ENCODE results near the gene PPCDC. TPM values are rescaled to one million over a fixed set of nuclear protein-coding genes. Genes with fewer than 3 reads are reported as not detected.
A peak's percentile ranks its signal among the peaks of the same experiment; 100 is the strongest.

PPCDC gene
- total RNA-seq, 5 donors from 2014 or later (not counting 1 experiment from before 2014, with no cell fraction given): 9.3 to 14.3 (median 11.8) TPM

DNA sequence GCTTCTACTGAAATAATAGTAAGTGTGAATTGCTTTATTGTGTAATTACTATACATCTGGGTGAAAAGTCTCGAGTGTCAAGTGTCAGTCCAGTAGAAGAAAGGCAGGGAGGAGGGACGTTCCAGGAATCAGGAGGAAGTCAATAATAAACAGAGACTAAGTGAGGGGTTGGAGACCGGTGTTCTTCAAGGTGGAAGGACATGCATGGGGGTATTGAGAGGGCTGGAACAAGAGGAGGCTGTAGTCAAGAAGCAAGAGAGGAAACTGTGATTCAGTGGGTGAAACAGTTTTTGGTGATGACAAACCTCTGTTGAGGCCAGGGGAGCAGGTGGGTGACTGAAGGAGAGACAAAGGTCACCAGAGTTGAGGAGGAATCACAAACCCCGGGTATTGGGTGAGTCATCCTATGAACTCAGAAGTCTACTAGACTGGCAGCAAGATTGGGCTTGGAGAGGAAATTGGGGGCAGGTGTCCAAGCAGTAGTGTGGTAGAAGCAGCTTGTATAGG, 39.6 kb upstream of the PPCDC start:
- Mint-ChIP-seq H3K4me1 (peaks cover 0 to 5% (median 5%) of the 10 kb centered on the region in 3 donors), H3K27ac (no peak overlapping the region), H3K27me3 (peaks cover 15 to 22% of the 10 kb centered on the region in 2 donors), H3K36me3 (no peaks in the 10 kb centered on the region), H3K9me3 (no peaks in the 10 kb centered on the region), H3K4me3 (no peak overlapping the region)
- Histone ChIP-seq H3K27ac (ENCODE audit: low read length) (no peak overlapping the region), H3K9me3 (no peaks in the 10 kb centered on the region), H3K27me3 (replicated peaks in 1 of 2; ENCODE audit: control insufficient read depth in 2 of 2, extremely low read depth in 1 of 2, insufficient read depth in 2 of 2, low read length in 1 of 2) (peaks cover 0 to 18% of the 10 kb centered on the region in 2 experiments), H3K36me3 (ENCODE audit: control insufficient read depth in 2 of 2, extremely low read depth in 1 of 2, insufficient read depth in 1 of 2, low read length in 1 of 2) (no peaks in the 10 kb centered on the region), H3K4me1 (ENCODE audit: control insufficient read depth in 1 of 2, extremely low read depth in 1 of 2, insufficient read depth in 2 of 2, low read length in 2 of 2) (no peaks in the 10 kb centered on the region), H3K4me3 (ENCODE audit: control insufficient read depth in 1 of 2, extremely low read depth in 1 of 2, low read length in 1 of 2) (no peak overlapping the region)
- CTCF ChIA-PET: interaction anchor here in 1 of 2 donors (0.7 kb wide), 1 partner anchor 73 kb away, joined by 4 read pairs; no protein-coding TSS in a partner anchor
- 14% methylated on average over 4 of the region's 4 CpGs for WGBS (ENCODE audit: insufficient coverage)
- POLR2A ChIA-PET: no interaction called here
- ATAC-seq (replicated peaks in 1 of 4) (no peak), DNase-seq (no peak)

DNA sequence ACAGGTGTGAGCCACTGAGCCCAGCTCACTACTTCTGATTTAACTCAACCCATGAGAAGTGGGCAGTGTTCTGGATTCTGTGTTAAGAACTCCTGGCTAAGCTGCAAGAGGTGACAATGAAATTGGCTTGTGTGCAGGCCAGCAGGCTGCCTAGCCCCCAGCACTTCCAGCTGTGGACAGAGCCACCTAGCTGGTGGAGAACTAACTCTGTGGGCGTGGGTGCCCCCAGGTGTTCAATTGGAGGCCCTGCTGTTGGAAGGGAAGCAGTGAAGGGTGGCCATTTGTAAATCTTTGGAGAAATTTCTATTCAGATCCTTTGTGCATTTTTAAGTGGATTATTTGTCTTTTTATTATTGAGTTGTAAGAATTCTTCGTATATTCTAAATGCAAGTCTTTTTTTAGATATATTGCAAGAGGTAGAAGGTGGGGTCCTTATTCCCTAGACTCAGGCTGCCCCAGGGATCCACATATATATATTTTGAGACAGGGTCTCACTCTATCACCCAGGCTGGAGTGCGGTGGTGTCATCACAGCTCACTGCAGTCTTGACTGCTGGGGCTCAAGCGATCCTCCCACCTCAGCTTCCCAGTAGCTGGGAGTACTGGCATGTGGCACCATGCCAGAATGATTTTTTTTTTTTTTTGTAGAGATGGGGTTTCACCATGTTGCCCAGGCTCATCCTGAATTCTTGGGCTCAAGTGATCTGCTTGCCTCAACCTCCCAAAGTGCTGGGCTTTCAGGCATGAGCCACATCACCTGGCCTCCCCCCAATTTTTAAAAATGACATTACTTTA, 35.2 kb upstream of the PPCDC start:
- Mint-ChIP-seq H3K27ac (no peak overlapping the region), H3K4me3 (no peak overlapping the region)

DNA sequence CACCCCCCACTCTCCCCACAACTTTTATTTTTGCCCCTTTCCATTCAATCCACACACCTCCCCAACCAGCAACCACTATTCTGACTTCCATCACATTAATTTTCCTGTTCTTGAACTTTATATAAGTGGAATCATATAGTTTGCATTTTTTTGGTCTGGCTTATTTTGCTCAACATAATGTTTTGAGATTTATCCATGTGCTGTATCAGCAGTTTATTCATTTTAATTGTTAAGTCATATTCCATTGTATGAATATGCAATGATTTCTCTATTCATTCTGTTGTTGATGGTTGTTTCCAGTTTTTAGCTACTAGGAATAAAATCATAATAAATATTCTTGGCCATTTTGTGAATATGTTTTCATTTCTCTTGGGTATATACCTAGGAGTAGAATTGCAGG, 33.9 kb upstream of the PPCDC start:
- Mint-ChIP-seq H3K9me3 (no peaks in the 10 kb centered on the region), H3K4me1 (peaks cover 0 to 2% (median 0%) of the 10 kb centered on the region in 3 donors), H3K36me3 (no peaks in the 10 kb centered on the region), H3K4me3 (no peak overlapping the region), H3K27me3 (peaks cover 10 to 12% of the 10 kb centered on the region in 2 donors), H3K27ac (no peak overlapping the region)
- H3K36me3 ChIP-seq (ENCODE audit: control insufficient read depth in 2 of 2, extremely low read depth in 1 of 2, insufficient read depth in 1 of 2, low read length in 1 of 2): no peaks in the 10 kb centered on the region
- H3K9me3 ChIP-seq: no peaks in the 10 kb centered on the region
- no peaks in the 10 kb centered on the region for H3K4me1 ChIP-seq (ENCODE audit: control insufficient read depth in 1 of 2, extremely low read depth in 1 of 2, insufficient read depth in 2 of 2, low read length in 2 of 2)
- H3K4me3 ChIP-seq (ENCODE audit: control insufficient read depth in 1 of 2, extremely low read depth in 1 of 2, low read length in 1 of 2): no peak overlapping the region
- peaks cover 0 to 15% of the 10 kb centered on the region in 2 experiments for H3K27me3 ChIP-seq (replicated peaks in 1 of 2; ENCODE audit: control insufficient read depth in 2 of 2, extremely low read depth in 1 of 2, insufficient read depth in 2 of 2, low read length in 1 of 2)
- ChIA-PET POLR2A (no interaction called here), CTCF (no interaction called here)
- ATAC-seq (replicated peaks in 1 of 4): no peak
- H3K27ac ChIP-seq (ENCODE audit: low read length): no peak overlapping the region
- DNase-seq: no peak

More for the DNA sequence above, 35.2 kb upstream of the PPCDC start:
- Mint-ChIP-seq H3K27me3 (peaks cover 15 to 16% of the 10 kb centered on the region in 2 donors), H3K4me1 (peaks cover 0 to 5% (median 5%) of the 10 kb centered on the region in 3 donors), H3K36me3 (no peaks in the 10 kb centered on the region), H3K9me3 (no peaks in the 10 kb centered on the region)
- CTCF ChIA-PET: interaction anchor here (0.6 to 0.7 kb wide), 2 partner anchors 214 to 319 kb away, joined by 3 to 4 read pairs; partner anchors contain the start of gene C15orf39 (in 1 of the 2)
- no peaks in the 10 kb centered on the region for H3K9me3 ChIP-seq
- DNase-seq (peak in 16 of 35 experiments; percentile 3 to 44 (median 16)), ATAC-seq (replicated peaks in 1 of 4) (peak; percentile 63 to 74 (median 72))
- POLR2A ChIA-PET: interaction anchor here in 1 of 2 donors (0.6 kb wide), 1 partner anchor 1219 kb away, joined by 3 read pairs; no protein-coding TSS in a partner anchor
- H3K27ac ChIP-seq (ENCODE audit: low read length): no peak overlapping the region
- H3K27me3 ChIP-seq (replicated peaks in 1 of 2; ENCODE audit: control insufficient read depth in 2 of 2, extremely low read depth in 1 of 2, insufficient read depth in 2 of 2, low read length in 1 of 2): peaks cover 0 to 13% of the 10 kb centered on the region in 2 experiments
- H3K36me3 ChIP-seq (ENCODE audit: control insufficient read depth in 2 of 2, extremely low read depth in 1 of 2, insufficient read depth in 1 of 2, low read length in 1 of 2): no peaks in the 10 kb centered on the region
- no peaks in the 10 kb centered on the region for H3K4me1 ChIP-seq (ENCODE audit: control insufficient read depth in 1 of 2, extremely low read depth in 1 of 2, insufficient read depth in 2 of 2, low read length in 2 of 2)
- no peak overlapping the region for H3K4me3 ChIP-seq (ENCODE audit: control insufficient read depth in 1 of 2, extremely low read depth in 1 of 2, low read length in 1 of 2)
- WGBS (ENCODE audit: insufficient coverage): 17% methylated on average over 1 of the region's 4 CpGs

GRCh38 chr15:74992619-74993018, 30.8 kb upstream of the PPCDC start:
- ChIA-PET POLR2A (no interaction called here), CTCF (interaction anchor here in 1 of 2 donors (0.7 kb wide), 1 partner anchor 170 kb away, joined by 5 read pairs; no protein-coding TSS in a partner anchor)
- no CpG with 5 or more reads among the region's 1 CpG for WGBS (ENCODE audit: insufficient coverage)
- H3K27ac ChIP-seq (ENCODE audit: low read length): no peak overlapping the region
- no peak for ATAC-seq (replicated peaks in 1 of 4)
- H3K27me3 ChIP-seq (replicated peaks in 1 of 2; ENCODE audit: control insufficient read depth in 2 of 2, extremely low read depth in 1 of 2, insufficient read depth in 2 of 2, low read length in 1 of 2): peaks cover 0 to 29% of the 10 kb centered on the region in 2 experiments
- Mint-ChIP-seq H3K27ac (no peak overlapping the region), H3K4me1 (peaks cover 10 to 18% (median 16%) of the 10 kb centered on the region in 3 donors), H3K36me3 (no peaks in the 10 kb centered on the region), H3K4me3 (no peak overlapping the region), H3K27me3 (peaks cover 15 to 22% of the 10 kb centered on the region in 2 donors), H3K9me3 (no peaks in the 10 kb centered on the region)
- H3K4me1 ChIP-seq (ENCODE audit: control insufficient read depth in 1 of 2, extremely low read depth in 1 of 2, insufficient read depth in 2 of 2, low read length in 2 of 2): peaks cover 0 to 19% of the 10 kb centered on the region in 2 experiments
- no peaks in the 10 kb centered on the region for H3K36me3 ChIP-seq (ENCODE audit: control insufficient read depth in 2 of 2, extremely low read depth in 1 of 2, insufficient read depth in 1 of 2, low read length in 1 of 2)
- DNase-seq: no peak
- no peaks in the 10 kb centered on the region for H3K9me3 ChIP-seq
- no peak overlapping the region for H3K4me3 ChIP-seq (ENCODE audit: control insufficient read depth in 1 of 2, extremely low read depth in 1 of 2, low read length in 1 of 2)

- Histone ChIP-seq H3K27ac (ENCODE audit: low read length) (no peak overlapping the region), H3K36me3 (ENCODE audit: control insufficient read depth in 2 of 2, extremely low read depth in 1 of 2, insufficient read depth in 1 of 2, low read length in 1 of 2) (no peaks in the 10 kb centered on the region), H3K9me3 (no peaks in the 10 kb centered on the region), H3K4me3 (ENCODE audit: control insufficient read depth in 1 of 2, extremely low read depth in 1 of 2, low read length in 1 of 2) (no peak overlapping the region), H3K27me3 (replicated peaks in 1 of 2; ENCODE audit: control insufficient read depth in 2 of 2, extremely low read depth in 1 of 2, insufficient read depth in 2 of 2, low read length in 1 of 2) (peaks cover 0 to 43% of the 10 kb centered on the region in 2 experiments), H3K4me1 (ENCODE audit: control insufficient read depth in 1 of 2, extremely low read depth in 1 of 2, insufficient read depth in 2 of 2, low read length in 2 of 2) (peaks cover 0 to 19% of the 10 kb centered on the region in 2 experiments)
- ChIA-PET POLR2A (no interaction called here), CTCF (no interaction called here)
- peaks cover 10 to 18% (median 16%) of the 10 kb centered on the region in 3 donors for H3K4me1 Mint-ChIP-seq
- H3K4me3 Mint-ChIP-seq: peak overlapping the region in 1 of 3 donors; percentile 85
- ATAC-seq (replicated peaks in 1 of 4) (no peak), DNase-seq (no peak)
- 86% methylated on average over 2 of the region's 2 CpGs for WGBS (ENCODE audit: insufficient coverage)
- H3K36me3 Mint-ChIP-seq: no peaks in the 10 kb centered on the region
- peaks cover 25 to 30% of the 10 kb centered on the region in 2 donors for H3K27me3 Mint-ChIP-seq
- no peak overlapping the region for H3K27ac Mint-ChIP-seq
- no peaks in the 10 kb centered on the region for H3K9me3 Mint-ChIP-seq
Observed at GRCh38 chr15:74994236-74994635, 29.2 kb upstream of the PPCDC start.

DNA sequence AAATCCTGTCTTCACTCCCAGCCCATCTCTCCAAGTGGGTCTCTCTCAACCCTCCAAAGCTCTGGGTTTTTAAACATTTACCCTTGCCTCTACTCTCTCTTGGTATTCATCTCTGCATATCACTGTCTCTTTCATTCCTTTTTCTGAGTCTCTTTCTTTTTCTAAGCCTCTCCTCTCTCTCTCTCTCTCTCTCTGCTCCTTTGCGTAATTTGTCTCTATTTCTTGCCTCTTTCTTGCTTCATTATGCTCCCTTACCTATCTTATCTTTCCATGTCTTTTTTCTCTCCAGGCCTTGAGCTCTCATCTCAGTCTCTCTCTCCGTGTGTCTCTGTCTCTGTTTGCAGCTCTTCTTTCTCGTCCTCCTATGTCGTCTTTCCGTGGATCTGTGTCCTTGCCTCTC, 28.7 kb upstream of the PPCDC start:
- CTCF ChIA-PET: interaction anchor here (0.9 to 1.5 kb wide), 3 partner anchors 29 to 207 kb away, joined by 3 read pairs; partner anchors contain the start of genes CPLX3 (in 1 of the 2) and PPCDC (in 1 of the 2)
- H3K27ac Mint-ChIP-seq: no peak overlapping the region
- ATAC-seq (replicated peaks in 1 of 4): no peak
- Histone ChIP-seq H3K36me3 (ENCODE audit: control insufficient read depth in 2 of 2, extremely low read depth in 1 of 2, insufficient read depth in 1 of 2, low read length in 1 of 2) (no peaks in the 10 kb centered on the region), H3K4me1 (ENCODE audit: control insufficient read depth in 1 of 2, extremely low read depth in 1 of 2, insufficient read depth in 2 of 2, low read length in 2 of 2) (peaks cover 0 to 19% of the 10 kb centered on the region in 2 experiments), H3K27me3 (replicated peaks in 1 of 2; ENCODE audit: control insufficient read depth in 2 of 2, extremely low read depth in 1 of 2, insufficient read depth in 2 of 2, low read length in 1 of 2) (peaks cover 0 to 48% of the 10 kb centered on the region in 2 experiments), H3K9me3 (no peaks in the 10 kb centered on the region), H3K4me3 (ENCODE audit: control insufficient read depth in 1 of 2, extremely low read depth in 1 of 2, low read length in 1 of 2) (peak overlapping the region in 1 of 2 donors; percentile 66), H3K27ac (ENCODE audit: low read length) (no peak overlapping the region)
- no peaks in the 10 kb centered on the region for H3K9me3 Mint-ChIP-seq
- 97% methylated on average over 3 of the region's 5 CpGs for WGBS (ENCODE audit: insufficient coverage)
- peaks cover 27 to 32% of the 10 kb centered on the region in 2 donors for H3K27me3 Mint-ChIP-seq
- peak overlapping the region; percentile 77 to 85 (median 78) for H3K4me3 Mint-ChIP-seq
- peaks cover 10 to 18% (median 16%) of the 10 kb centered on the region in 3 donors for H3K4me1 Mint-ChIP-seq
- POLR2A ChIA-PET: interaction anchor here in 1 of 2 donors (0.7 kb wide), 1 partner anchor 167 kb away, joined by 5 read pairs; no protein-coding TSS in a partner anchor
- H3K36me3 Mint-ChIP-seq: no peaks in the 10 kb centered on the region
- DNase-seq: no peak

Data from T-cell (primary cell).